Transverse colon (tissue), 4 donors: Measurements from ENCODE around the gene SLC44A4. TPM values are rescaled to one million over a fixed set of nuclear protein-coding genes. Genes with fewer than 3 reads are reported as not detected.

Experiments used
- DNase-seq: peaks from one replicate; pipeline ENCODE4 v3.0.0-alpha.2; 2019
- H3K27ac ChIP-seq, 4 donors: fragments of 200-600 bp; sonication (generic); 2 replicates each; pipeline ENCODE4 v1.5.1; 2016 to 2018; ENCODE audit warnings: inconsistent platforms in 4 of 4
- H3K27me3 ChIP-seq: fragments of 200-600 bp; sonication (generic); 2 replicates; pipeline ENCODE4 v1.5.1; 2017; ENCODE audit warnings: inconsistent platforms
- H3K36me3 ChIP-seq, 4 donors: fragments of 200-600 bp; sonication (generic); 2 replicates each; pipeline ENCODE4 v1.5.1; 2017 to 2019; ENCODE audit warnings: inconsistent platforms in 4 of 4
- H3K4me1 ChIP-seq, 4 donors: fragments of 200-600 bp; sonication (generic); 2 replicates each; pipeline ENCODE4 v1.5.1; 2017 to 2020; ENCODE audit warnings: inconsistent platforms in 4 of 4
- H3K4me3 ChIP-seq, 4 donors: fragments of 200-600 bp; sonication (generic); 1 replicate in 1 of 4; 2 replicates in 3 of 4; pipeline versions ENCODE4 v1.5.1 to v1.6.1; 2017 to 2019; ENCODE audit warnings: inconsistent platforms in 4 of 4
- H3K9me3 ChIP-seq, 2 donors: fragments of 200-600 bp; sonication (generic); 2 replicates each; pipeline ENCODE4 v1.5.1; 2017 to 2019; ENCODE audit warnings: inconsistent platforms in 2 of 2
- CTCF ChIP-seq, 5 experiments: fragments of 200-600 bp in 3 of 5; fragments of 450-650 bp in 2 of 5; sonication (generic) in 3 of 5; IDR thresholded peaks; 1 replicate in 2 of 5; 2 replicates in 3 of 5; pipeline ENCODE4 v1.5.1; 2016 to 2017; ENCODE audit warnings: antibody characterized with exemption in 5 of 5, inconsistent platforms in 3 of 5, mild to moderate bottlenecking in 2 of 5, moderate library complexity in 1 of 5
- EP300 ChIP-seq: sonication (generic); formaldehyde crosslinking; IDR thresholded peaks from one replicate; pipeline ENCODE4 v1.6.1; 2017; ENCODE audit warnings: antibody characterized with exemption, low read depth
- POLR2A ChIP-seq: fragments of 450-650 bp; IDR thresholded peaks from one replicate; pipeline ENCODE4 v1.6.1; 2016; ENCODE audit warnings: antibody characterized with exemption, mild to moderate bottlenecking, moderate library complexity
- POLR2AphosphoS5 ChIP-seq, 3 donors: sonication (generic); formaldehyde crosslinking; IDR thresholded peaks; one replicate each; pipeline ENCODE4 v1.6.1; 2016; ENCODE audit warnings: antibody characterized with exemption in 3 of 3
- WGBS, 2 donors: methylation state at CpG; one replicate each; pipeline ENCODE4 v1.1.5; 2018; ENCODE audit warnings: low coverage in 1 of 2; 5-methylcytosine and 5-hydroxymethylcytosine counted together
- in situ Hi-C, 4 donors: fragments of 200-750 bp; cut with MboI; loops; one replicate each; pipeline versions ENCODE4 v1.15.0 to v1.15.1; 2017; ENCODE audit warnings: low sequenced_read_pairs in 3 of 4, low pct_ligation_motif_present in 1 of 4, low pct_unique_long_range_greater_than_20kb in 1 of 4
- intact Hi-C: fragments of 100-400 bp; cut with DNase I; formaldehyde crosslinking; loops from one replicate; pipeline ENCODE4 v1.15.1; 2023; ENCODE audit warnings: low total_unique reads
- total RNA-seq, 4 donors: library from RNA; depleted of rRNA; stranded (reverse); fragments of >200 nt; gene quantifications; one replicate each; pipeline ENCODE4 v1.1.0, GENCODE V29; 2016

Gene SLC44A4
- total RNA-seq, 4 donors from 2014 or later, result 149 to 734 (median 395) TPM

- 84 to 90% methylated on average over 3 of the region's 3 CpGs for WGBS, 2 donors
- H3K36me3 ChIP-seq, result no peaks in the 10 kb centered on the region
- DNase-seq, result no peak
- intact Hi-C loops, result loop anchor here (5.0 kb wide), 1 partner anchor 48 kb away; no protein-coding TSS in a partner anchor
- no peak overlapping the region for H3K4me3 ChIP-seq
- peak overlapping the region in 3 of 4 donors; percentile 87 to 92 (median 87) for H3K27ac ChIP-seq
- no peaks in the 10 kb centered on the region for H3K9me3 ChIP-seq
- no peak for TF ChIP-seq POLR2A
- TF ChIP-seq POLR2AphosphoS5 (IDR thresholded peaks at IDR 0.05), result no peak
- no peak for TF ChIP-seq EP300
- no peak for TF ChIP-seq CTCF (IDR thresholded peaks at IDR 0.05)
- peaks cover 2 to 32% (median 17%) of the 10 kb centered on the region in 4 donors for H3K4me1 ChIP-seq
- in situ Hi-C loops, result loop anchor here in 1 of 4 donors (10.0 kb wide), 1 partner anchor 51 kb away; the partner anchor contains the start of genes NELFE and SKIC2
- no peaks in the 10 kb centered on the region for H3K27me3 ChIP-seq
Observed at GRCh38 chr6:31903957-31904356, 25.2 kb upstream of the SLC44A4 start.

- Histone ChIP-seq H3K36me3 (no peaks in the 10 kb centered on the region), H3K4me3 (peak within 1 kb of the TSS; percentile 51 to 72 (median 60)), H3K4me1 (peaks cover 8 to 38% (median 24%) of the 10 kb centered on the region in 4 donors), H3K27me3 (no peaks in the 10 kb centered on the region), H3K9me3 (no peaks in the 10 kb centered on the region), H3K27ac (peak within 1 kb of the TSS; percentile 80 to 92 (median 87))
- TF ChIP-seq POLR2AphosphoS5 (IDR thresholded peaks at IDR 0.05) (peak in 2 of 3 donors; percentile 62 to 71), CTCF (IDR thresholded peaks at IDR 0.05) (peak in 1 of 5 experiments; percentile 36), EP300 (no peak), POLR2A (peak; percentile 60)
- in situ Hi-C loops, result loop anchor here in 1 of 4 donors (10.0 kb wide), 1 partner anchor 53 kb away; the partner anchor contains the start of genes NELFE and SKIC2
- WGBS, 2 donors, result 0% methylated on average over 46 of the region's 77 CpGs; no CpG with 5 or more reads in 1 of the 2 donors
- peak; percentile 94 for DNase-seq
- intact Hi-C loops, result loop anchor here (5.0 kb wide), 1 partner anchor 50 kb away; no protein-coding TSS in a partner anchor
Observed at GRCh38 chr6:31901953-31902643, 23.3 kb upstream of the SLC44A4 start, which contains the start of gene ZBTB12. Gene ZBTB12, minus strand, starts transcription at chr6:31902086. Its CDS starts 781 bp downstream, at chr6:31901305.

- intact Hi-C loops, result loop anchor here (5.0 kb wide), 1 partner anchor 51 kb away; no protein-coding TSS in a partner anchor
- Histone ChIP-seq H3K9me3 (no peaks in the 10 kb centered on the region), H3K27me3 (no peaks in the 10 kb centered on the region), H3K4me1 (peaks cover 13 to 43% (median 30%) of the 10 kb centered on the region in 4 donors), H3K4me3 (peak overlapping the region; percentile 51 to 72 (median 60)), H3K36me3 (no peaks in the 10 kb centered on the region), H3K27ac (peak overlapping the region; percentile 80 to 92 (median 87))
- DNase-seq, result peak; percentile 68
- in situ Hi-C loops, result loop anchor here in 1 of 4 donors (10.0 kb wide), 1 partner anchor 53 kb away; the partner anchor contains the start of genes NELFE and SKIC2
- no peak for TF ChIP-seq POLR2AphosphoS5 (IDR thresholded peaks at IDR 0.05)
- no peak for TF ChIP-seq POLR2A
- TF ChIP-seq EP300, result no peak
- WGBS, 2 donors, result 1% methylated on average over 21 of the region's 45 CpGs; no CpG with 5 or more reads in 1 of the 2 donors
Observed at GRCh38 chr6:31901415-31901952, 22.7 kb upstream of the SLC44A4 start.

GRCh38 chr6:31900917-31901414 lies 22.2 kb upstream of the SLC44A4 start:
- no peaks in the 10 kb centered on the region for H3K9me3 ChIP-seq
- WGBS, 2 donors, result 40 to 45% methylated on average over 1 to 24 of the region's 29 CpGs
- in situ Hi-C loops, result loop anchor here in 1 of 4 donors (10.0 kb wide), 1 partner anchor 54 kb away; the partner anchor contains the start of genes NELFE and SKIC2
- no peaks in the 10 kb centered on the region for H3K36me3 ChIP-seq
- peak overlapping the region; percentile 80 to 92 (median 87) for H3K27ac ChIP-seq
- DNase-seq, result peak; percentile 28
- peaks cover 14 to 47% (median 34%) of the 10 kb centered on the region in 4 donors for H3K4me1 ChIP-seq
- H3K27me3 ChIP-seq, result no peaks in the 10 kb centered on the region
- TF ChIP-seq POLR2AphosphoS5 (IDR thresholded peaks at IDR 0.05) (no peak), EP300 (no peak), POLR2A (no peak), CTCF (IDR thresholded peaks at IDR 0.05) (no peak)
- intact Hi-C loops, result loop anchor here (5.0 kb wide), 1 partner anchor 51 kb away; no protein-coding TSS in a partner anchor
- H3K4me3 ChIP-seq, result peak overlapping the region; percentile 51 to 72 (median 60)
